Stimulated activated CD8-positive, alpha-beta memory T cell treated with anti-CD3 and anti-CD28 coated beads, Interleukin-15, amount 100 ng/mL, for 4 hours (primary cell): ENCODE measurements around the gene ALDH1A1.

Source experiments
- DNase-seq, 2 donors: peaks; one replicate each; pipeline ENCODE4 v3.0.0-alpha.2; 2020; ENCODE audit warnings: low read depth in 2 of 2

ALDH1A1 gene

DNA sequence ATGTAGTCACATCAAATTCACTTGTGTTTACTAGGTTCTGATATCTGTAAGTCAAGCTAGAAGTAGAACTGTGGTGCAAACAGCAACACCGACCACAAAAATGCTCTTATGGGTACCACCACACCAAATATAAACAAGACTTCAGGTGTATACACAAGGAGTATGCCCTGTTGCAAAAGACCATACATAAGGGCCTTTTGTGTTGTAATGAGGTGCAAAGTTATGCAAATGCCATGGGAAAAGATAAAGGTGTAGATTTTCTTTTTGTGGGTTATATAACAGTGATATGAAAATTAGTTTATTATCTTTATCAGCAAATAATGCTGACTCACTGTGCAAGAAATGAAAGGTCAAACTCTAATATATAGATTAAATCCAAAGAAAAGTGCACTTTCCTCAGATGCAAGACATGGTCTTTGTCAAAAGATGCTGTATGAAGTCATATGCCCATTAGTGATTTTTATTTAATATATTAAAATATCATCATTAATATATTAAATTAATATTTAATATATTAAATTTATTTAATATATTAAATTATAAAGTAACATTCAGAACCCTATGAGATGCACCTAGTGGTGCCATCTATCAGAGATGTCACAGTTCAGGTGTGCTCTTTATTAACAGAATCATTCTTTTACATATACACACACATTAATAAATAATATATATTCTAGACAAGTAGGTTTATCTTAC lies 26.7 kb upstream of the ALDH1A1 start:
- no peak for DNase-seq

DNA sequence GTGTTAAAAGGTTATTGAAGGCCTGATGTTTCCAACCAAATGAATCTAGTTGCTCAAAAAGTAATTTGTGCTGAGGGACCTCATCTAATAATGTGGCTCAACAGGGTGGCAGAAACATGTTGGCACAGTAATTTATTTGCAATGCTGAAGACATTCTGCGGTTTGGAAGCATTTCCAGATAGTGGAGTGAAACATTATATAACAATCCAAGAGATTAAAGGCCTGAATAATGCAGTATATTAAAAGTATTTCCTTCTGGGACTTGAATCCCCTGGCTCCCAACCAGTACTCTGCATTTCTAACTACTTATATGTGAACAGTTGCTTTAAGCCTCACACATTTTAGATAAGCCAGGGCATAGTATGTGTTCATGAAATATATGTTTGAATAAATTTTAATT lies 25.9 kb upstream of the ALDH1A1 start:
- no peak for DNase-seq

DNA sequence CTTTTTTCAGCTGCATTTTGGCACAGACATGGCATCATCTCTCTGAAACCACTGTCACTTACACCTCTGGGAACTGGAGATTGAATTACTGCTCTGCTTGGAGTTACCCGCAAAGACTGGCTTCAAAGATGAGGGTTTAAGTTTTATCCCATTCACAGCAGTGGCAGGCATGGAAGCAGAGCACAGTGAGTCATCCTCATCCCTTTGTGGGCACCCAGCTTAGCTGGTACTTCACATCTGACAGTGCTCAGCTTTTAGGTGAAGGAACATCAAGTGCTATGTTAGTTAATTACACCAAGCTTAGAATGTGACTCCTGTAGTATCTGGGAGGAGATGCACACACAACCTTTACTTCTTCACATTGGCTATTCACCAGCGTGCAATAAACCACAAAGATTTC lies 24.8 kb upstream of the ALDH1A1 start:
- DNase-seq, result no peak

DNA sequence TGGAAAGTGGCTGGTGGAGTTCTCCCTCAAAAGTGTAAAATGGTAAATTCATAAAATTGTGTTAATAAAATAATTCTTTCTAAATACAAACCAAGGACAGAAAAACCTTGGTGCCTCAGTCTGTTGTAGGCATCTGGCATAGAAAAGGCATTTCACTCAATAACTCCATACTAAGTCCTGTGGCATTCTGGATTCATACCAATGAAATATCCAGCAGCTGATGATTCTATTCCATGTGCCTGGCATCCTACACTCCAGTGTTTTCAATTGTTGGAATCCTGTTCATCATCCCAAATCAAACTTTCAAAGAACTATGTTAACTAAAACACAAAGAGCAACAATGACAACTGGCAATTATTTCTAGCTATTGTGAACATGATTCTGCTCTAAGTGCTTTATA lies 21.6 kb upstream of the ALDH1A1 start:
- DNase-seq, result no peak

DNA sequence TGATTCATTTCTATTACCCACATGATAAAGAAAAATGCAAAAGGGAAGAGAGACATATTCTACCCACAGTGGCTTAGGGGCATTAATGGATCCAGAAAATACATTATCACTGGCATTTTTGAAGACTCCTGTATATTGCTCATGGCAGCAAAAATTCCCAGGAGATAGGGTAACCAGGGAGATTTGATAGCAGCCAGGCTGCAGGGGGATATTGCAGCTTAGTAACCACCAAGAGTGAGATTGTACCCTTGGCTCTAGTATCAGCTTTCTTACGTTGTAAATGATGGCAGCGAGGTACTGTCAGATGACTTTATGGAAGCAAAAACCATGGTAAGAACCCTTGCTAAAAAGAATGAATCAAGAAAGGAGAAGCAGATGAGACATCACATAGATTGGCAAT lies 19.8 kb upstream of the ALDH1A1 start:
- no peak for DNase-seq

DNA sequence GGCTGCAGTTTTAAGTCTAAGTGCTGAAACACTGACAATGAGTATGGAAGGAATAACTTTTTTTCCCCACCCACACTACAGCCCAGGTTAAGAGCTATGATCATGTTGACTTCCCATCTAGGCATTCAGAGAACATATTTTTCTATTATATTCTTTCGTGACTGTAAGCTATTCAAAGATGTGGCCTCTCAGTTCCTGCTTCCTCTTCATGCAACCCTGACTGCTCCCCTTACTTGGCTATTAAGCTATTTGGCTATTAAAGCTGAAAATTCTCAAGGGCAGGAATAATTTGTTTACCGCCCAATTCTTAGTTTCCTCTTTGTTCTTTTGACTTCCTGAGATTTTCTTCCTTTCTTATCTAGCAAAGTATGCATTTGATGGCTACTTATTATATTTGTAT lies 18.6 kb upstream of the ALDH1A1 start:
- DNase-seq, result no peak

DNA sequence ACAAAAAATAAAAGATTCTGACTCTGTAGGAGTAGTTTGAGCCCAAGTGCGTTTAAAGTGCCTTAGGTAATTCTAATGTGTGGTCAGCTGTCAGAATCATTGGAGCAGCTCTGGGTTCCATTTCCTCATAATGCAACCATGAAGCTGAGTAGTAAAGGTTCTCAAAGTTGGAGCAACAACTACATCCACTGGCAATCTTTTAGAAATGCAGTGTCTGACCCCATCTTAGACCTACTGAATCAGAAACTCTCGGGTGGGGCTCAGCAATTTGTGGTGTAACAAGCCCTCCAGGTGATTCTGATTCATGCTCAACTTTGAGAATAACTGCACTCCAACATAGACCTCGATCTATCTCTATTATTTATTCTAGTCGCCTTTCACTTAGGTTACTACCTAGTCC lies 7.6 kb upstream of the ALDH1A1 start:
- DNase-seq, result no peak

DNA sequence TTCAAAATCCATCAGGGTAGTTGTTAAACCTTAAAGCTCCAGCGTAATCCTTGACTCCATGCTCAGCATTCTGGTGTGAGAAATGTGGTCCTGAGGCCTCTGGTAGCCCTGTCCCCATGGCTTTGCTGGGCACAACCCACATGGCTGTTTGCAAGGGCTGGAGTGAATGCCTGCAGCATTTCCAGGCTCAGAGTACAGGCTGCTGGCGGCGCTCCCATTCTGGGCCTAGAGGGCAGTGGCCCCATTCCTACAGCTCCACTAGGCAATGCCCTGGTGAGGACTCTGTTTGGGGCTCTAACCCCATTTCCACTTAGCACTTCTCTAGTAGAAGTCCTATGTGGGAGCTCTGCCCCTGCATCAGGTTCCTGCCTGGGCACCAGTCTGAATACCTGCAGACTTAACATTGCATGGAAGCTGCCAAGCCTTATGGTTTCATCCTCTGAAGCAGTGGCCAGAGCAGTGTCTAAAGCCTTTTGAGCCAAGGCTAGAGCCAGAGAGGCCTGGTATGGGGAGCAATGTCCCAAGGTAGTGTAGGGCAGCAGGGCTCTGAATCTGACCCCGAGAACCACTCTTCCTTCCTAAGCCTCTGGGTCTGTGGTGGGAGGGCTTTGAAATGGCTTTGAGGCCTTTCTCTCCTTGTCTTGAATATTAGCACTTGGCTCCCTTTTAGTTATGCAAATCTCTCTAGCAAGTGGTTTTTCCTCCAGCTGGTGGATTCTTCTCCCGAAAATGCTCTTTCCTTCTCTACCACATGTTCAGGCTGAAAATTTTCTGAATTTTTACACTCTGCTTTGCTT lies 5.8 kb upstream of the ALDH1A1 start:
- no peak for DNase-seq

DNA sequence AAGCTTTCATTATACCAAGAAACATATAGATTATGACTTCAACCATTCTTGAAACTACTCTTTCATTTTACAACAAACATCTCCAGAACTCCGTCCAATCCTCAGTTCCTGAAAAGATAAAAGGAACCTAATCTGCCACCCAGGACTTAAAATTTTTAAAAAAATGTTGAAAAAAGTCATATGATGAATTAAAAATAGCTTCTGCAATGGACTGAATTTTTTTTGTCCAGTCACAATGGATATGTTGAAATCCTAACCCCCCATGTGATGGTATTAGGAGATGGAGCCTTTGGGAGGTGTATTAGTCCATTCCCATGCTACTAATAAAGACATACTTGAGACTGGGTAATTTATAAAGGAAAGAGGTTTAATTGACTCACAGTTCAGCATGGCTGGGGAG lies 2.7 kb upstream of the ALDH1A1 start:
- no peak for DNase-seq

DNA sequence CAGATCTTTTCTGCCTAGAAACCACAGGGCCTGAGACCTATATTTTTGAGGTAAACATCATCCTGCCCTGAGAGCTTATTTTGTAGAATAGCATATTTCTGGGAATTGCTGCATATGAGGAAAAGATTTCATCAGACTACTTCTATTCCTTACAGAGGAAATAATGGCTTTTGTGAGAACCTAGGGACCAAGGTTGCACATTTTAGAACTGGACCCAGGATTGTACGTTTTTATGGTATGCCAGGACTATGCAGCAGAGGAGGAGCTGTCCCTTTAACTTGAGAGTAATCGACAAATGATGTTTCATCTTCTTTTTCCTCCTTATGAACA lies 2.2 kb upstream of the ALDH1A1 start:
- DNase-seq, result no peak

DNA sequence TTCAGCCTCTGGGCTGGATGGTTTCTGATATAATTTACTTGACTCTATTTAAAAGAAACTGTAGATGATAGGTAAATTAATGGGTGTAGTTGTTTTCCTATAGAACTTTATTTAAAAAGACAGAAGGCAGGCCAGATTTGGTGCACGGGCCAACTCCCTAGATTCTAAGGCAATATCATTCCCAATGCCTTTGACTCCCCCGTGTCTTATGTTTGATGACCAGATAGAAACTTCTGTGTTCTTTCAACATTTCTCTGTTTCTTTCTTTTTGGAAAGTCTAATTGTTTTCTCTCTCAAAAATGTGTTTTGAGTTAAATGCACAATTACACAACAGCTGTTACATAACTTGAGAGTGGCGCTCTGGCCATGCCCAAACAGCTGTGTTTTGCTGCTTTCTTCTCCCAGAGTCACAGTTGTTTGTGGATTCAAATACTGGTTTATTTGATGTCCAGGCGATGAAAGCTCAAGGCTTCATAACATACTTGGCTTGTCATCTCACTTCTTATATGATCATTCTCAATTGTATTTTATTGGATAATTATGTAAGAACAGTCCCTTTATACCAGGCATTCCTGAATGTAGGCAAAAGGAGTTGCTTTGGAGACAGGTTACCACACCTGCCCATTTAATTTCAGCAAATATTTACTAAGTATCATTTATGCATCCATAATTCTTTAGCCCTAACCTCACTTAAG lies 1.7 kb upstream of the ALDH1A1 start:
- no peak for DNase-seq

DNA sequence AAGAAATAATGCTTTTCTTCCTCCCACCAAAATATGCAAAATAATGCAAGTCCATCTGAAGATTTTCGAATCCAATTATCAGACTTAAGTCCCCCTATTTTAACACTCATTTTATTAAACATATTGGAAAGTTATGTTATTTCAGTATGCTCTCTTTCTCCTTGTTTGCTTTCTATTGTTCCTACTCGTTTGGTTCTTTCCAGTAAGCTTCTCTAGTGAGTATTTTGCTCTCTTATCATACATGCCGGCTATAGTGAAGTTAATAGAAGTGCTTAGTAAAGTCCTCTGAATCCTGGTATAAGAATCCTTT lies 517 bp downstream of the ALDH1A1 start:
- no peak for DNase-seq

DNA sequence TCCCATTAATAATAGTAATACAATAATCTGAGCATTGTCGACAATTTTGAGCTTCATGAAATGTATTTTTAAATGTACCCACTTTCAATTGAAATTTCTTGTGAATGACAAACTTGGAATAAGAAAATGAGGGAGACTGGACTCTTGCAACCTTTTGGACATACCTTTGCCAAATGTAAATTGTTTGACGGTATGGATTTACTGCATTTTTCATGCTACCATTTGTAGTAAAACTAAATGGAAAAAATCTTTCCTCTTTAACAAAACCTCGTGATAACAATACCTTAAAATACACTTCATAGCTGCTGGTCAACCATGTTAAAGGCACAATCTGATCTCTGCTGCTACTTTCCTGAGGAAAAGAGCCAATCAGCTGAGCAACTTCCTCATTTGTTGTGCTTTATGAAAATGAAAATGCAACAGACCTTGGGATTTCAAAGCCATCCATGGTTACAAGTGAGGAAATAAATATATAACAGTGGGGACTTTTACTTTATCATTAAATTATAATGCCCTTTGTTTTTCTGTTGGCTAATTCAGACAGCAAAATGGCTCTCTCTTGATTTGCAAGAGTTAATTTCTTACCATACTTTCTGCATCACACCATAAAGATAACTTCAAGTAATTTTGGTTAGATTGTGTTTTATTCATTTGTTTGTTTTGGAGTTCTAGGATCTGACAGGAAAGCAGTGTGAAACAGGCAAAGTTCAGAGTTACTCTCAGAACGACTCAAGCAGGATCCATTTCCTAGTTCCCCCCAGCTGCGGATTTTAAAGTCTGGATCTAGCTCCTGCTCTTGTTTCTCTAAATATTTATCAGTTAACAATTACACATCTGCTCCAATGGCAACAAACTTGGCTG lies 1.1 kb downstream of the ALDH1A1 start:
- DNase-seq, result no peak

DNA sequence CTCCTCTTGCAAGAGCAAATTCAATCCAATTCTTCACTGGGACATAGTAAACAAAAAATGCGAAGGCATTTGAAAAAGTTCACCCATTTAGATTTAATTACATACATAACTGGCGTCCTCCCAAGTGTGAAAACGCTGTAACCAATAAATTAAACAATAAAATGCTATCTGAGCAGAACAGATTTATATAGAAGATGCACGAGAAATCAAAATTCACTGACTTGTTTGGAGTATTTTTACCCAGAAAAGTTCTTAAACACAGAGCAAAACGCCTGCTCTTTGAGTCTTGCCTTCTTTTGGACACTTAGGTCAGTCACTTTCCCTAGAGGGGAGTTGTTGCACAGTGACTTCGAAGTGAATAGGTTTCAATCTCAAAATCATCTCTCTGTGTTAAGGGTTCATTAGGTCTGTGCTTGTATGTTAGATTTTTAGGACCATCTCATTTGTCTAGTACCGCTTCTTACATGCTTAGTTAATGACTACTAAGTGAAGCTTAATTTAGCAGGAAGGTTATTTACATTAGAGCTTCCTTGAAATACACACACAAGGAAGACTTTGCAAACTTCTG lies 1.9 kb downstream of the ALDH1A1 start:
- no peak for DNase-seq

DNA sequence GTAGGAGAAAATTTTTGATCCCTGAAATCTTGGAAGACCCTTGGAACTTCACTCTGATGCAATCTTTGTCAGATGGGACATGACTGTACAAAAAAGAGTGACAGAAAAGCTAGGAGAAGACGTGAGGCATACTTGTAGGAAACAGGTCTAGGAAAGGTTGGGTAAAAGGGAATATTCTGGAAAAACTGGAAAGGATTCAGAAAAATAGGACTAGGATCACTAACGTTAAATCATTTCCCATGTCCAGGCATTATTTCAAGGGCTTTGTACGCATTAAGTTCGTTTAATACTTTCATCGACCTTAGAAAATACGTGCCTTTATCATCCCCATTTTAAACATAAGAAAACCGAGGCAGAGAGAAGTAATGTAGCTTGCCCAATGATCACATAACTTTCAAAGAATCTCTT lies 2.9 kb downstream of the ALDH1A1 start:
- no peak for DNase-seq

DNA sequence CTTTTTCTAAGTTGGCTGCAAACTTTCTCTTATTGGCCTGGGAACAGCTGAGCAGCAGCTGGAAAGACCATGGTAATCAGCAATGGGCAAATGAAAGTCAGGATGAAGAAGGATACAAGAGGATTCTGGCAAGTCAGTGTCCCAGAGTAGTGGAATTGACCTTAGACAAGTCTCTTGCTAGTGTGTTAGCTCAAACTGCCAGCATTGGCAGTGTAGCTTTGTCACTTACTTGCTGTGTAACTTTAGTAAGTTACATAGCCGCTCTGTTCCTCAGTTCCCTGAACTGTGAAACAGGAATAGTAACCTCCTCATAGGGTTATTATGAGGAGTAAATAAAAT lies 3.6 kb downstream of the ALDH1A1 start:
- DNase-seq, result no peak

DNA sequence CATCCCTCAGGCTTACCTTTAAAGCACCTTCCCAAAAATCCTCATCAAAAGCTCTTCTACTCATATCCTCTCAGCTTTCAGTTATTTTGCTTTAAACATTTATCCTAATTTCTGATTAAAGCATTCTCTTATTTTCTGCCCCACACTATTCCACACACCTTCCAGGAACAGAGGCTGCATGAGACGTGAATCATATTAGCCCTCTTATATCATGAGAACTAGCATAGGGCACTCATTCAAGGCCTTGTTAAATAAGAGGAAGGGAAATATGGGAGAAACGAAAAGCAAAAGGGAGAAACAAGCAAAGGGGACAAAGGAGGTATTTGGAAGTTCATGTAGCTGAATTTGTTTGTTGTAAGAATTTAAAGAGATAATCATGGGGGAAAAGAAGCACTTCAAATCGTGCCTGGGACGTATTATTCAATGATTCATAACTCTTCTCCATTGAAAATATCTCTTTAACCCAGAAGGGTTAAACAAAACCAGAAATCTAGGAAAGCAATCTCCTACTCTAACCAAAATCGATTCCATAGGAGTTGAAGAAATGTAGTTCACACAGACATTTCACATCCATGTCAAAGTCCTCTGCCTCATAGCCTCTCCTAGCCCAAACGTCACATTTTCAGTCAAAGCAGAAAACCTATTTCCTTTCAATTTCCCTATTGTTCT lies 4.1 kb downstream of the ALDH1A1 start:
- no peak for DNase-seq

DNA sequence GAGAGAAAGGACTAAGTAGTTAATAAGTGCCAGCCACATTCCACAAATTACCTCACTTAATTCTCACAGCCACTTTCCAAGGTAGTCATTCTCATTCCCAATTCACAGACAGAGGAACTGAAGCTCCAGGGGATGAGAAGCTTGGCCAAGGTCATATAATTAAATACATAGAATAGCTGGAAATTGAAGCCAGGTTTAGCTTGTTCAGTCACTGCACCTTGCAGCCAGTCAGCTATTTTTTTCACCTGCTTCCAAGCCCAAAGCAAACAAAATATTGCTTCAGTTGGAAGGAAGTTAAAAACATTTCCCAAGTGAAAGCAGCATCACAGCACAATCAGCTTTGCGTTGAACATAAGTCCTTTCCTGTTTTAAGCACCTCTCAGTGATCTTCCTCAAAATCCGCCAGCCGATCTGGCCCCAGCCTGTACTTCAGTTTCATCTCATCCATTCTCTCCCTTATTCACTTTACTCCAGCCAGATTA lies 4.8 kb downstream of the ALDH1A1 start:
- no peak for DNase-seq

DNA sequence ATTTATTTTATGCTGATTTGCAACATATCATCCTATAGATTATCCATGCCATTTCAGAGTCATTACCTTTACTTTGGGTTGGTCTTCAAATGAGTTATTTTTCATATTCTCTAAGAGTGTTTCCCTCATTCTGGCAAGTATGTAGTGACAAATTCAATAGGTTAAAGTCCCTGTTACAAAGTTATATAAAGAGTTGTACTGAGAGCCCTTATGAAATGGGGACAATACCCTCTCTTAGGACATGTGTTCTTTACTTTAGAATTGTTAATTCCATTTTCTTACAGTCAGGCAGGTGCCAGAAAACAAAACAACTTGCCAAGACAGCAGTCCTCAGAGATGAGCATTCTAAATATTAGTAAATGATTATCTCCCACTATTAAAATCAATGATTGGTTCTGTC lies 6.0 kb downstream of the ALDH1A1 start:
- DNase-seq, result no peak

DNA sequence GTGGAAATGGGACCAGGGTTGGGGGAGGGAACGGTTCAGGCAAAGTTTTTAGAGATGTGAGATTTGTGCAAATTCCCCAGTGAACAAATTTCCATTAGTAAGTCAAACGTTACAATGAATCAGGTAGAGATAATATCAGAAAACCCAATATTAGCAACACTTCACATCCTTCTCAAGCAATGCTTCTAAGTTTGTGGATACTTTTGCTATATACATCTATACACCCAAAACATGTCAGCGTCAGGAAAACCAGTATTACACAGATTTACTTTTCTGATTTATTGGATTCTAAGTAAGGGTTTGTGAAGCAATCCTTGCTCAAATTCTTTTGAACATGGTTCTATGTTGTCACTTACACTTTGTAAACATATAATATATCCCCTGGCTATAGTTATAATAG lies 6.5 kb downstream of the ALDH1A1 start:
- DNase-seq, result no peak

DNA sequence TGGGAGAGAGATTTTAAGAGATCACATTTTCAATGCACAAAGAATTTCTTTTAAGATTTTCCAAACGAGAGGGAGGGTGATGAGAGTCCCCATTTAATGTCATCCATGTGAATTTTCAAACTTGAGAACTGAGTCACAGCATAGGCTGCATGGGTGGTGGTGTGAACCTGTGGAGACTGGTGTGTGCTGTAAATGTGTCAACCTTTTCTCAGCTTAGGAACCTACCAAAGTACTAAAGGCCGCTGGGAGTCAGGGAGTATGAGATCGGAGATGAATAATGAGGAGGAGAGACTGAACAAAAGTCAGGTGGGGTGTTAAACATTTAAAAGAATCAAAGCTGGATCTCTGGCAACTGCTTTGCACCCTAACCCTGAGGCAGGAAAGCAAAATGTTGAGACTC lies 7.5 kb downstream of the ALDH1A1 start:
- DNase-seq, result no peak
